HCT116 (cell line): Measurements from ENCODE around the gene CEP112. TPM values are rescaled to one million over a fixed set of nuclear protein-coding genes. Genes with fewer than 3 reads are reported as not detected.

Source experiments
- ATAC-seq: fragments of 200-7000 bp; cut with Tn5 transposase; 2 replicates; pipeline ENCODE4 v1.9.1; 2020; ENCODE audit warnings: mild to moderate bottlenecking, moderate library complexity
- BruUV-seq: library from RNA; stranded (reverse); fragments of 400-500 nt; replicated peaks from 2 replicates; lab custom pipeline; 2021; lab: Mats Ljungman, UMichigan
- CTCF ChIA-PET: fragments of 300-600 bp; sonication (Branson Sonifier 250); formaldehyde crosslinking; loops from one replicate; lab custom pipeline; 2021; ENCODE audit warnings: antibody characterized with exemption; lab: Charles Lee
- POLR2A ChIA-PET: fragments of 300-600, 350-600 bp; sonication (Branson Sonifier 250); formaldehyde crosslinking; loops from one replicate; lab custom pipeline; 2021; ENCODE audit warnings: antibody characterized with exemption; lab: Charles Lee
- RAD21 ChIA-PET, 2 experiments: fragments of 300-600 bp; sonication (Branson Sonifier 250); formaldehyde crosslinking; loops; one replicate each; lab custom pipeline; 2023; ENCODE audit warnings: low total read pairs in 2 of 2; ENCODE audit not compliant: uncharacterized antibody in 2 of 2, unreplicated experiment in 2 of 2, low non-redundant PET in 1 of 2; lab: Charles Lee
- DNase-seq: peaks from one replicate; pipeline ENCODE4 v3.0.0-alpha.2; 2010; ENCODE audit warnings: low read depth, low spot score
- H2AFZ ChIP-seq: fragments of 200-600 bp; shearing (Covaris generic), sonication (generic); 2 replicates; pipeline ENCODE4 v1.6.1; 2017; ENCODE audit warnings: low read depth, mixed run types, mixed read lengths, antibody characterized with exemption, low read length; ENCODE audit not compliant: poor library complexity, severe bottlenecking
- H3K27ac ChIP-seq: 2 replicates; pipeline ENCODE4 v1.5.1; 2012; ENCODE audit warnings: low read depth, low read length
- H3K27me3 ChIP-seq: fragments of 200-600 bp; sonication (generic); 2 replicates; pipeline ENCODE4 v1.6.1; 2016; ENCODE audit warnings: mixed run types, low read length, mixed read lengths; ENCODE audit not compliant: insufficient read depth
- H3K36me3 ChIP-seq, 2 experiments: fragments of 200-500 bp in 1 of 2; fragments of 200-600 bp in 1 of 2; sonication (Bioruptor generic) in 1 of 2; sonication (generic) in 1 of 2; 2 replicates each; pipeline versions ENCODE4 v1.5.1 to v1.6.1; 2014 to 2016; ENCODE audit warnings: low read length in 2 of 2, inconsistent platforms in 1 of 2, mixed read lengths in 1 of 2, mixed run types in 1 of 2; ENCODE audit not compliant: insufficient read depth in 2 of 2, control insufficient read depth in 1 of 2
- H3K4me1 ChIP-seq, 2 experiments: fragments of 200-600 bp in 1 of 2; sonication (generic) in 1 of 2; 2 replicates each; pipeline versions ENCODE4 v1.5.1 to v1.6.1; 2012 to 2017; ENCODE audit warnings: low read length in 2 of 2, inconsistent platforms in 1 of 2, mild to moderate bottlenecking in 1 of 2, mixed read lengths in 1 of 2, mixed run types in 1 of 2, moderate library complexity in 1 of 2; ENCODE audit not compliant: insufficient read depth in 2 of 2, control insufficient read depth in 1 of 2
- H3K4me2 ChIP-seq: fragments of 200-600 bp; sonication (generic); 2 replicates; pipeline ENCODE4 v1.6.1; 2017; ENCODE audit warnings: mixed run types, low read length, mixed read lengths
- H3K4me3 ChIP-seq, 2 experiments: fragments of 200-600 bp in 1 of 2; sonication (generic) in 1 of 2; replicated peaks in 1 of 2; 2 replicates each; pipeline ENCODE4 v1.5.1; 2011 to 2016; ENCODE audit warnings: low read length in 2 of 2, control low read depth in 1 of 2, low read depth in 1 of 2, mild to moderate bottlenecking in 1 of 2, mixed read lengths in 1 of 2, mixed run types in 1 of 2
- H3K79me2 ChIP-seq: fragments of 200-600 bp; sonication (generic); 2 replicates; pipeline ENCODE4 v1.6.1; 2017; ENCODE audit warnings: mild to moderate bottlenecking, mixed run types, low read length, moderate library complexity, mixed read lengths; ENCODE audit not compliant: insufficient read depth
- H3K9ac ChIP-seq: fragments of 200-600 bp; sonication (generic); 2 replicates; pipeline ENCODE4 v1.6.1; 2016; ENCODE audit warnings: low read length, mixed read lengths
- H3K9me2 ChIP-seq: fragments of 200-600 bp; sonication (generic), shearing (Covaris generic); 2 replicates; pipeline ENCODE4 v1.6.1; 2017; ENCODE audit warnings: mixed run types, mild to moderate bottlenecking, moderate library complexity; ENCODE audit not compliant: insufficient read depth
- H3K9me3 ChIP-seq, 2 experiments: fragments of 200-500 bp in 1 of 2; fragments of 200-600 bp in 1 of 2; sonication (Bioruptor generic) in 1 of 2; sonication (generic) in 1 of 2; 2 replicates each; pipeline ENCODE4 v1.6.1; 2014 to 2017; ENCODE audit warnings: low read length in 2 of 2, mixed read lengths in 2 of 2, inconsistent platforms in 1 of 2, low read depth in 1 of 2, mild to moderate bottlenecking in 1 of 2, mixed run types in 1 of 2, moderate library complexity in 1 of 2; ENCODE audit not compliant: control insufficient read depth in 1 of 2, insufficient read depth in 1 of 2
- H4K20me1 ChIP-seq: fragments of 200-600 bp; sonication (generic), shearing (Covaris generic); 2 replicates; pipeline ENCODE4 v1.6.1; 2017; ENCODE audit warnings: mixed run types, mild to moderate bottlenecking, moderate library complexity; ENCODE audit not compliant: insufficient read depth
- CEBPB ChIP-seq: IDR thresholded peaks from 2 replicates; pipeline ENCODE4 v1.6.1; 2012; ENCODE audit warnings: low read depth
- EGR1 ChIP-seq: IDR thresholded peaks from 2 replicates; pipeline ENCODE4 v1.6.1; 2012; ENCODE audit warnings: low read depth
- EZH2phosphoT487 ChIP-seq: fragments of 200-600 bp; IDR thresholded peaks from 2 replicates; pipeline ENCODE4 v1.6.1; 2018; ENCODE audit warnings: antibody characterized with exemption, borderline replicate concordance
- FOSL1 ChIP-seq: IDR thresholded peaks from 2 replicates; pipeline ENCODE4 v1.6.1; 2012; ENCODE audit warnings: low read depth
- JUND ChIP-seq: IDR thresholded peaks from 2 replicates; pipeline ENCODE4 v1.6.1; 2012
- POLR2AphosphoS5 ChIP-seq: IDR thresholded peaks from 2 replicates; pipeline ENCODE4 v1.6.1; 2011; ENCODE audit warnings: mild to moderate bottlenecking, low read depth, low read length, moderate library complexity
- SIN3A ChIP-seq: IDR thresholded peaks from 2 replicates; pipeline ENCODE4 v1.6.1; 2012; ENCODE audit warnings: low read depth
- SP1 ChIP-seq: IDR thresholded peaks from 2 replicates; pipeline ENCODE4 v1.6.1; 2012; ENCODE audit warnings: low read depth
- SRF ChIP-seq: IDR thresholded peaks from 2 replicates; pipeline ENCODE4 v1.6.1; 2012; ENCODE audit warnings: low read depth
- TCF7L2 ChIP-seq: IDR thresholded peaks from 2 replicates; pipeline ENCODE4 v1.7.0; 2011; ENCODE audit warnings: borderline replicate concordance, inconsistent platforms; ENCODE audit not compliant: insufficient read depth, insufficient read length; ENCODE audit errors: extremely low read depth
- YY1 ChIP-seq: IDR thresholded peaks from 2 replicates; pipeline ENCODE4 v1.6.1; 2011; ENCODE audit warnings: low read length, low read depth, moderate library complexity, mild to moderate bottlenecking; ENCODE audit not compliant: insufficient replicate concordance; ENCODE audit errors: extremely low read depth
- ZNF274 ChIP-seq: fragments of 200-500 bp; sonication (Bioruptor generic); IDR thresholded peaks from 2 replicates; pipeline ENCODE4 v1.6.1; 2014; ENCODE audit warnings: mild to moderate bottlenecking, low read depth, low read length, inconsistent platforms
- intact Hi-C: fragments of 100-400 bp; cut with micrococcal nuclease; formaldehyde crosslinking; loops from 2 replicates; pipeline ENCODE4 v1.10.0; 2022
- total RNA-seq: library from RNA; stranded (reverse); gene quantifications from one replicate; pipeline ENCODE4 v1.2.1, GENCODE V29; 2021; ENCODE audit not compliant: unreplicated experiment
- TF ChIP-seq, protein P1 (sequence below): IDR thresholded peaks from 2 replicates; pipeline ENCODE4 v1.6.1; 2011; ENCODE audit warnings: mild to moderate bottlenecking, low read length, moderate library complexity; ENCODE audit not compliant: insufficient replicate concordance; ENCODE audit errors: extremely low read depth
- TF ChIP-seq, protein P2 (sequence below): IDR thresholded peaks from 2 replicates; pipeline ENCODE4 v1.6.1; 2012; ENCODE audit warnings: low read depth
- TF ChIP-seq, protein P3 (sequence below): IDR thresholded peaks from 2 replicates; pipeline ENCODE4 v1.6.1; 2012

The CEP112 gene
- total RNA-seq, 1 experiment from 2014 or later = 10.9 TPM

DNA sequence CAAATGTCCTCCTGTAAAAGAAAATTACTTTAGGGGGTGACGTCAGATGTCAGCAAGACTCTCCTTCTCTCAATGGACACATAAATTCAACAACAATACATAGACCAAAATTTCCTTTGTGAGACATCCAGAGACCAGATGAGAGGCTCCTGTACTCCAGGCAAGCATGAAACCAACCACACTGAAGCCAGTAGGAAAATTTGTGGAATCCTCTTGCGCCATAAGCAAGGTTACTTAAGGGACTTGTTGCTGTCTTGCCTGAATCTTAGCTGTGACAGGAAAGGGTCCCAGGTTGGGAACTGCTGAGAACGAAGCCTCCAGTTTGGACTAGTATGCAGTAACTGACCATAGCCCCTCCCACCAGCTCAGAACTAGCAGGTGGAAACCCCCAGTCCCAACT is 56.0 kb downstream of the CEP112 start (continued):
- TF ChIP-seq, protein P1, sequence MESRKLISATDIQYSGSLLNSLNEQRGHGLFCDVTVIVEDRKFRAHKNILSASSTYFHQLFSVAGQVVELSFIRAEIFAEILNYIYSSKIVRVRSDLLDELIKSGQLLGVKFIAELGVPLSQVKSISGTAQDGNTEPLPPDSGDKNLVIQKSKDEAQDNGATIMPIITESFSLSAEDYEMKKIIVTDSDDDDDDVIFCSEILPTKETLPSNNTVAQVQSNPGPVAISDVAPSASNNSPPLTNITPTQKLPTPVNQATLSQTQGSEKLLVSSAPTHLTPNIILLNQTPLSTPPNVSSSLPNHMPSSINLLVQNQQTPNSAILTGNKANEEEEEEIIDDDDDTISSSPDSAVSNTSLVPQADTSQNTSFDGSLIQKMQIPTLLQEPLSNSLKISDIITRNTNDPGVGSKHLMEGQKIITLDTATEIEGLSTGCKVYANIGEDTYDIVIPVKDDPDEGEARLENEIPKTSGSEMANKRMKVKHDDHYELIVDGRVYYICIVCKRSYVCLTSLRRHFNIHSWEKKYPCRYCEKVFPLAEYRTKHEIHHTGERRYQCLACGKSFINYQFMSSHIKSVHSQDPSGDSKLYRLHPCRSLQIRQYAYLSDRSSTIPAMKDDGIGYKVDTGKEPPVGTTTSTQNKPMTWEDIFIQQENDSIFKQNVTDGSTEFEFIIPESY = no peak
- TF ChIP-seq EZH2phosphoT487 (no peak), SP1 (no peak)

DNA sequence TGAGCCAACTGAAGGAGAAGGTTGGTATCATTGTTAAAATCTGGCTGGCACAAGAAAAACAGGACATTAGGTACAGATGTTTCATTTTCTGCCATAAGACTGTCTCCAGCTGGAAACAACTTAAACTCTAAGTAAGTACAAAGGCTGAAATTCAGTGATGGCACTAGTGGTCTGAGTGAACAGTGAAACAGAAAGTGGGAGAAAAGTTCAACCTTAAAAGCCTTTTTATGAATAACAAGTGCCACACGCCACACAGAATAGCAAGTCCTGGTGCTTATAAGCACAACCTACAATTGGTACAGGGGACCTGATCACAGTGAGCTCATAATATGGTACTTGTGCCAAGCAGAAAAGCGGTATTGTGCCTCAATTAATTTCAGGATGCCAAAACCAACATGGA is 56.7 kb downstream of the CEP112 start:
- POLR2A ChIA-PET = no interaction called here
- H3K4me1 ChIP-seq = no peaks in the 10 kb centered on the region
- H3K27ac ChIP-seq = no peak overlapping the region
- no peak overlapping the region for H3K4me3 ChIP-seq
- no peak for ATAC-seq
- no TSS peak for BruUV-seq
- H3K9me2 ChIP-seq = no peaks in the 10 kb centered on the region
- no peaks in the 10 kb centered on the region for H3K9me3 ChIP-seq
- H3K79me2 ChIP-seq = no peaks in the 10 kb centered on the region
- H4K20me1 ChIP-seq = no peaks in the 10 kb centered on the region
- H3K27me3 ChIP-seq = no peaks in the 10 kb centered on the region
- H3K9ac ChIP-seq = no peak overlapping the region
- CTCF ChIA-PET = no interaction called here
- intact Hi-C loops = no loop called here
- RAD21 ChIA-PET = no interaction called here
- no peak for DNase-seq
- TF ChIP-seq EZH2phosphoT487 (no peak), SP1 (no peak), EGR1 (no peak), POLR2AphosphoS5 (no peak), YY1 (no peak), SIN3A (no peak), SRF (no peak), ZNF274 (no peak), TCF7L2 (no peak), JUND (no peak), FOSL1 (no peak), CEBPB (no peak)
- TF ChIP-seq, protein P2, sequence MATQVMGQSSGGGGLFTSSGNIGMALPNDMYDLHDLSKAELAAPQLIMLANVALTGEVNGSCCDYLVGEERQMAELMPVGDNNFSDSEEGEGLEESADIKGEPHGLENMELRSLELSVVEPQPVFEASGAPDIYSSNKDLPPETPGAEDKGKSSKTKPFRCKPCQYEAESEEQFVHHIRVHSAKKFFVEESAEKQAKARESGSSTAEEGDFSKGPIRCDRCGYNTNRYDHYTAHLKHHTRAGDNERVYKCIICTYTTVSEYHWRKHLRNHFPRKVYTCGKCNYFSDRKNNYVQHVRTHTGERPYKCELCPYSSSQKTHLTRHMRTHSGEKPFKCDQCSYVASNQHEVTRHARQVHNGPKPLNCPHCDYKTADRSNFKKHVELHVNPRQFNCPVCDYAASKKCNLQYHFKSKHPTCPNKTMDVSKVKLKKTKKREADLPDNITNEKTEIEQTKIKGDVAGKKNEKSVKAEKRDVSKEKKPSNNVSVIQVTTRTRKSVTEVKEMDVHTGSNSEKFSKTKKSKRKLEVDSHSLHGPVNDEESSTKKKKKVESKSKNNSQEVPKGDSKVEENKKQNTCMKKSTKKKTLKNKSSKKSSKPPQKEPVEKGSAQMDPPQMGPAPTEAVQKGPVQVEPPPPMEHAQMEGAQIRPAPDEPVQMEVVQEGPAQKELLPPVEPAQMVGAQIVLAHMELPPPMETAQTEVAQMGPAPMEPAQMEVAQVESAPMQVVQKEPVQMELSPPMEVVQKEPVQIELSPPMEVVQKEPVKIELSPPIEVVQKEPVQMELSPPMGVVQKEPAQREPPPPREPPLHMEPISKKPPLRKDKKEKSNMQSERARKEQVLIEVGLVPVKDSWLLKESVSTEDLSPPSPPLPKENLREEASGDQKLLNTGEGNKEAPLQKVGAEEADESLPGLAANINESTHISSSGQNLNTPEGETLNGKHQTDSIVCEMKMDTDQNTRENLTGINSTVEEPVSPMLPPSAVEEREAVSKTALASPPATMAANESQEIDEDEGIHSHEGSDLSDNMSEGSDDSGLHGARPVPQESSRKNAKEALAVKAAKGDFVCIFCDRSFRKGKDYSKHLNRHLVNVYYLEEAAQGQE = no peak
- TF ChIP-seq, protein P3, sequence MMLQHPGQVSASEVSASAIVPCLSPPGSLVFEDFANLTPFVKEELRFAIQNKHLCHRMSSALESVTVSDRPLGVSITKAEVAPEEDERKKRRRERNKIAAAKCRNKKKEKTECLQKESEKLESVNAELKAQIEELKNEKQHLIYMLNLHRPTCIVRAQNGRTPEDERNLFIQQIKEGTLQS = no peak
- TF ChIP-seq, all 23 proteins: peak for 0
- H2AFZ ChIP-seq = no peak overlapping the region
- H3K4me2 ChIP-seq = no peak overlapping the region
- H3K36me3 ChIP-seq = no peaks in the 10 kb centered on the region
